ENCODE data around the gene EYA3. TPM values are rescaled to one million over a fixed set of nuclear protein-coding genes. Genes with fewer than 3 reads are reported as not detected.

The EYA3 gene
- total and polyA plus RNA-seq, 2 of the 8 experiments (the other 6 are each of a cell fraction or from before 2014, with no cell fraction given): 15.0 to 33.9 TPM

DNA sequence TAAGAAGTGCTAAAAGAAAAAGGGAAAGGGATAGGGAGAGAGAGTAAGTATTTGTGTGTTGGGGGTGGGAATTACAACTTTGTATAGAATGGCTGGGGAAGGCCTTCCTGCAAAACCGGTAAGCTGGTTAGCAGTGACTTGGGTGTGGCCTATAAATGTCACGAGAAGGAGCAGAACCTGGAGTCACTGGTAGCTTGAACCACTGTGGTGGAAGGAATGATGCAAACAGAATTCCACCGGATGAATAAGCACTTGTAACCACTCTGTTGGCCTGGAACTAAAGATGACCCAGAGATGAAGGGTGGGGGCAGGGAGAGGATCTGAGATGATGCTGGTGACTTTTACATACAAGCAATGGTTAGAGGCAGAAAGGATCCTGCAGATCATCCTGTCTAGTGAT is 119.7 kb downstream of the EYA3 start:
- Histone ChIP-seq H2BK120ac (replicated peaks; ENCODE audit: low read depth, low read length) (no peak overlapping the region), H3K4me1 (replicated peaks in 1 of 4; ENCODE audit: control insufficient read depth in 3 of 4, insufficient read depth in 4 of 4, low read length in 3 of 4) (no peaks in the 10 kb centered on the region), H3K4ac (replicated peaks; ENCODE audit: insufficient read length, low read depth, low read length) (no peak overlapping the region), H3K23ac (ENCODE audit: insufficient read length) (no peak overlapping the region), H3K9me3 (ENCODE audit: insufficient read depth in 2 of 2, low read depth in 1 of 2, low read length in 1 of 2) (no peaks in the 10 kb centered on the region), H2AFZ (ENCODE audit: low read length) (no peak overlapping the region), H3K4me3 (ENCODE audit: extremely low read depth in 1 of 4, insufficient read depth in 2 of 4, low read depth in 3 of 4, low read length in 4 of 4) (no peak overlapping the region), H2BK5ac (ENCODE audit: low read depth, low read length) (no peak overlapping the region), H2BK12ac (ENCODE audit: low read depth, low read length) (no peak overlapping the region), H4K91ac (replicated peaks; ENCODE audit: insufficient read length, low read length) (no peak overlapping the region), H3K4me2 (ENCODE audit: insufficient read depth in 1 of 2, low read depth in 2 of 2, low read length in 2 of 2) (no peak overlapping the region), H4K5ac (ENCODE audit: insufficient read length, low read depth, low read length) (no peak overlapping the region), H3K56ac (replicated peaks; ENCODE audit: insufficient read length, low read depth, low read length) (no peak overlapping the region), H3K9ac (replicated peaks in 1 of 4; ENCODE audit: extremely low read depth in 1 of 4, low read depth in 3 of 4, low read length in 3 of 4) (no peak overlapping the region), H3K79me1 (ENCODE audit: low read depth, low read length) (no peaks in the 10 kb centered on the region), H3K18ac (ENCODE audit: extremely low read depth, low read length) (no peak overlapping the region), H3K27ac (ENCODE audit: low read depth, low read length) (no peak overlapping the region), H3K27me3 (replicated peaks in 1 of 4; ENCODE audit: control insufficient read depth in 3 of 4, extremely low read depth in 1 of 4, insufficient read depth in 3 of 4, low read length in 3 of 4) (no peaks in the 10 kb centered on the region), H3K23me2 (ENCODE audit: low read depth, low read length) (no peaks in the 10 kb centered on the region), H3K79me2 (ENCODE audit: control insufficient read depth in 1 of 2, insufficient read depth in 2 of 2, low read length in 2 of 2) (no peaks in the 10 kb centered on the region), H3K36me3 (ENCODE audit: control insufficient read depth in 2 of 4, insufficient read depth in 4 of 4, low read length in 3 of 4) (peaks cover 0 to 14% (median 8%) of the 10 kb centered on the region in 4 experiments; a peak in 4 of 8 replicates), H3K14ac (ENCODE audit: insufficient read length) (no peak overlapping the region), H4K20me1 (replicated peaks in 1 of 2; ENCODE audit: control insufficient read depth in 1 of 2, insufficient read depth in 2 of 2, low read length in 2 of 2) (no peaks in the 10 kb centered on the region), H4K8ac (ENCODE audit: extremely low read depth, insufficient read depth, low read length) (no peak overlapping the region), H2BK15ac (ENCODE audit: low read length) (no peak overlapping the region), H2AK5ac (ENCODE audit: low read depth, low read length) (no peak overlapping the region), H2BK20ac (ENCODE audit: low read length) (no peak overlapping the region)
- ChIA-PET CTCF (ENCODE audit: partially characterized antibody) (interaction anchor here (0.6 to 1.8 kb wide), 5 partner anchors 11 to 214 kb away, joined by 3 to 7 read pairs (median 4); no protein-coding TSS in a partner anchor), POLR2A (ENCODE audit: partially characterized antibody) (interaction anchor here (1.7 to 1.8 kb wide), 2 partner anchors 9 to 12 kb away, joined by 3 to 4 read pairs; partner anchors contain the start of gene XKR8)
- FAIRE-seq (no peak), DNase-seq (ENCODE audit: low read depth in 1 of 2, low spot score in 2 of 2) (no peak)
- WGBS, 2 experiments (ENCODE audit: extremely low coverage in 1 of 2, insufficient coverage in 1 of 2, insufficient read length in 1 of 2, insufficient replicate concordance in 2 of 2, low coverage in 1 of 2, low lambda C conversion rate in 2 of 2, missing lambda C conversion rate in 1 of 2): 91% methylated on average over 3 of the region's 3 CpGs; no CpG with 5 or more reads in 1 of the 2 experiments
- no peak for TF ChIP-seq TAF1 (IDR thresholded peaks at IDR 0.05; ENCODE audit: low read depth, low read length)
- no peak for TF ChIP-seq EP300 (IDR thresholded peaks at IDR 0.05; ENCODE audit: borderline replicate concordance in 1 of 2, low read depth in 2 of 2, low read length in 2 of 2)
- TF ChIP-seq CHD2 (IDR thresholded peaks at IDR 0.05; ENCODE audit: low read length): no peak
- TF ChIP-seq FOSL1 (IDR thresholded peaks at IDR 0.05; ENCODE audit: insufficient read depth, low read depth, low read length): no peak
- no peak for TF ChIP-seq SP2 (IDR thresholded peaks at IDR 0.05; ENCODE audit: low read length)
- TF ChIP-seq POU5F1 (IDR thresholded peaks at IDR 0.05; ENCODE audit: low read depth, low read length): no peak
- TF ChIP-seq RNF2 (IDR thresholded peaks at IDR 0.05; ENCODE audit: borderline replicate concordance, low read depth, low read length, missing control alignments, poor library complexity, severe bottlenecking): no peak
- TF ChIP-seq HDAC6 (IDR thresholded peaks at IDR 0.05; ENCODE audit: low read depth, low read length): no peak
- TF ChIP-seq RFX5 (IDR thresholded peaks at IDR 0.05; ENCODE audit: borderline replicate concordance, low read depth, low read length): no peak
- no peak for TF ChIP-seq CBX5 (IDR thresholded peaks at IDR 0.05; ENCODE audit: low read depth, low read length)
- TF ChIP-seq GABPA (IDR thresholded peaks at IDR 0.05; ENCODE audit: borderline replicate concordance, insufficient read depth, low read length): no peak
- no peak for TF ChIP-seq ATF3 (IDR thresholded peaks at IDR 0.05; ENCODE audit: insufficient read depth, low read depth, low read length)
- TF ChIP-seq SP1 (IDR thresholded peaks at IDR 0.05; ENCODE audit: low read depth, low read length): no peak
- TF ChIP-seq TCF12 (IDR thresholded peaks at IDR 0.05; ENCODE audit: low read depth, low read length): no peak

Measured in H1 (cell line).